ENCODE data around the gene APOBEC3H. TPM values are rescaled to one million over a fixed set of nuclear protein-coding genes. Genes with fewer than 3 reads are reported as not detected.

APOBEC3H gene
- total RNA-seq, 1 experiment from 2014 or later = 2.5 TPM

DNA sequence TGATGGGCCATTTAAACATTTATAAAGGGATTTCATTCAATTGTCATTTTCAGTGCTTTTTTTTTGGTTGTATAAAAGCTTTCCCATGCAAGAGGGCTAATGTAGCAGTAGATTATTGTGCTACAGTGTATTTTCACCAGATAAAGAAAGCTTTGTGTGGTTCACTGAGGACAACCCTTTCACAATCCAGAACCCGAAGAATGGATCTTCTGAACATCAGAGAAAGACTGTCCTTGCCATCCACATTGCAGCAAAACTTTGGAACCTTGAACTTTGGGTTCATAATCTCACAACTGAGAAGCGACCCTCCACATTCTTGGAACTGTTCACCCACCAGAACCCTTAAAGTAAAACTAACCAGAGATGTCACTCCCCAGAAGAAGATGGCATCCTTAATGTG, 9.3 kb downstream of the APOBEC3H start:
- no peak overlapping the region for H2AFZ ChIP-seq
- intact Hi-C loops (cut with micrococcal nuclease; ENCODE audit: unreplicated experiment) = no loop called here
- H3K27me3 ChIP-seq (ENCODE audit: insufficient read depth, low read depth) = no peaks in the 10 kb centered on the region
- H3K4me3 ChIP-seq = no peak overlapping the region
- no peaks in the 10 kb centered on the region for H3K9me2 ChIP-seq (ENCODE audit: insufficient read depth)
- no peak overlapping the region for H3K4me2 ChIP-seq
- H3K9me3 ChIP-seq (ENCODE audit: insufficient read depth, low read depth) = no peaks in the 10 kb centered on the region
- H3K27ac ChIP-seq = no peak overlapping the region
- H3K36me3 ChIP-seq (ENCODE audit: low read depth) = no peaks in the 10 kb centered on the region
- POLR2A ChIA-PET (ENCODE audit: unreplicated experiment) = no interaction called here
- no peak for TF ChIP-seq EZH2 (IDR thresholded peaks at IDR 0.05; ENCODE audit: low read depth)
- TF ChIP-seq, protein P1, sequence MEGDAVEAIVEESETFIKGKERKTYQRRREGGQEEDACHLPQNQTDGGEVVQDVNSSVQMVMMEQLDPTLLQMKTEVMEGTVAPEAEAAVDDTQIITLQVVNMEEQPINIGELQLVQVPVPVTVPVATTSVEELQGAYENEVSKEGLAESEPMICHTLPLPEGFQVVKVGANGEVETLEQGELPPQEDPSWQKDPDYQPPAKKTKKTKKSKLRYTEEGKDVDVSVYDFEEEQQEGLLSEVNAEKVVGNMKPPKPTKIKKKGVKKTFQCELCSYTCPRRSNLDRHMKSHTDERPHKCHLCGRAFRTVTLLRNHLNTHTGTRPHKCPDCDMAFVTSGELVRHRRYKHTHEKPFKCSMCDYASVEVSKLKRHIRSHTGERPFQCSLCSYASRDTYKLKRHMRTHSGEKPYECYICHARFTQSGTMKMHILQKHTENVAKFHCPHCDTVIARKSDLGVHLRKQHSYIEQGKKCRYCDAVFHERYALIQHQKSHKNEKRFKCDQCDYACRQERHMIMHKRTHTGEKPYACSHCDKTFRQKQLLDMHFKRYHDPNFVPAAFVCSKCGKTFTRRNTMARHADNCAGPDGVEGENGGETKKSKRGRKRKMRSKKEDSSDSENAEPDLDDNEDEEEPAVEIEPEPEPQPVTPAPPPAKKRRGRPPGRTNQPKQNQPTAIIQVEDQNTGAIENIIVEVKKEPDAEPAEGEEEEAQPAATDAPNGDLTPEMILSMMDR (conservative IDR thresholded peaks at IDR 0.05) = no peak
- BruUV-seq (replicated peaks) = no TSS peak
- H3K4me1 ChIP-seq (replicated peaks; ENCODE audit: insufficient read depth) = peaks cover 18% of the 10 kb centered on the region
- peaks cover 20% of the 10 kb centered on the region; the same call in 1 of the 2 replicates for H3F3A ChIP-seq (ENCODE audit: insufficient read depth, low read depth)
- no peak for DNase-seq
- CTCF ChIA-PET = interaction anchor here (0.6 kb wide), 1 partner anchor 23 kb away, joined by 7 read pairs; no protein-coding TSS in a partner anchor
- no peaks in the 10 kb centered on the region for H4K20me1 ChIP-seq (ENCODE audit: insufficient read depth)
- no peaks in the 10 kb centered on the region for H3K79me2 ChIP-seq (ENCODE audit: low read depth)

DNA sequence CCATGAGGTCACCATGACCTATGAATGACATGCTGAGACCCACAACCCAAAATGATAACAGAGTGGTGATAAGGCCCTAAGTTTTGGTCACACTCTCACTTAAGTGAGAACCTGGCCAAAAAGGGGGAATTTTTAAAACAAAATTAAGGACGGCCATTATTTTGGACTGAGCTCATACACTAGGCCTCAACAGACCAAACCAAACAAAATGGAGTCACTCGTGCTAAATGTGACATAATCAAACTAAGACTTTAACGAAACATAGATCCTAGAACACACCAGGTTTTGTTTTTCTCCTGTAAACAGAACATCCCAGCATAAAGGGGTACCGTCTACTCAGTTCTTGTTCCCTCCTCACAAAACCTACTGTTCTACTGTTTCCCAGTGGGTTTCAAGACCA, 11.4 kb downstream of the APOBEC3H start:
- Histone ChIP-seq H3F3A (ENCODE audit: insufficient read depth, low read depth) (peaks cover 16% of the 10 kb centered on the region; the same call in 1 of the 2 replicates), H4K20me1 (ENCODE audit: insufficient read depth) (no peaks in the 10 kb centered on the region), H3K27me3 (ENCODE audit: insufficient read depth, low read depth) (no peaks in the 10 kb centered on the region), H3K4me2 (no peak overlapping the region), H3K4me3 (no peak overlapping the region), H3K79me2 (ENCODE audit: low read depth) (no peaks in the 10 kb centered on the region), H3K9me2 (ENCODE audit: insufficient read depth) (no peaks in the 10 kb centered on the region), H3K36me3 (ENCODE audit: low read depth) (no peaks in the 10 kb centered on the region), H2AFZ (no peak overlapping the region), H3K27ac (no peak overlapping the region), H3K9me3 (ENCODE audit: insufficient read depth, low read depth) (no peaks in the 10 kb centered on the region), H3K4me1 (replicated peaks; ENCODE audit: insufficient read depth) (peaks cover 21% of the 10 kb centered on the region)
- ChIA-PET CTCF (no interaction called here), POLR2A (ENCODE audit: unreplicated experiment) (interaction anchor here (0.5 kb wide), 1 partner anchor 228 kb away, joined by 24 read pairs; no protein-coding TSS in a partner anchor)
- TF ChIP-seq, protein P1 (conservative IDR thresholded peaks at IDR 0.05) = no peak
- no peak for TF ChIP-seq EZH2 (IDR thresholded peaks at IDR 0.05; ENCODE audit: low read depth)
- BruUV-seq (replicated peaks) = no TSS peak
- DNase-seq = no peak
- intact Hi-C loops (cut with micrococcal nuclease; ENCODE audit: unreplicated experiment) = no loop called here

DNA sequence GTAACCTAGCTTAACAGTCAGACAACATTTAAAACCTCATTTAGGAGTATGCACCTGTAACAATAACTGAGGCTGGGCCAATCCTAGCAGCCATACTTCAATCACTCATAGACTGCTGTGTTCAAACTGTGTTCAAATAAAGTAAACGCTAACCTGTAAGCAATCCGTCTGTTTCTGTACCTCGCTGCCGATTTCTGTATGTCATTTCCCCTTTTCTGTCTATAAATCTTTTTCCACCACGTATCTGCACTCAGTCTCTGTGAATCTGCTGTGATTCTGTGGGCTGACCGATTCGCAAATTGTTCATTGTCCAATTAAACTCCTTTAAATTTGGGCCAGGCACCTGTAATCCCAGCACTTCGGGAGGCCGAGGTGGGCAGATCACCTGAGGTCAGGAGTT, 12.3 kb downstream of the APOBEC3H start:
- POLR2A ChIA-PET (ENCODE audit: unreplicated experiment) = interaction anchor here (0.5 kb wide), 1 partner anchor 229 kb away, joined by 24 read pairs; no protein-coding TSS in a partner anchor

More for the DNA sequence above, 12.3 kb downstream of the APOBEC3H start:
- H3K27ac ChIP-seq = no peak overlapping the region
- no peak overlapping the region for H3K4me3 ChIP-seq
- H3F3A ChIP-seq (ENCODE audit: insufficient read depth, low read depth) = peaks cover 14% of the 10 kb centered on the region; the same call in 1 of the 2 replicates
- no peaks in the 10 kb centered on the region for H3K27me3 ChIP-seq (ENCODE audit: insufficient read depth, low read depth)
- H3K36me3 ChIP-seq (ENCODE audit: low read depth) = no peaks in the 10 kb centered on the region
- H3K9me2 ChIP-seq (ENCODE audit: insufficient read depth) = no peaks in the 10 kb centered on the region
- no peak overlapping the region for H3K4me2 ChIP-seq
- BruUV-seq (replicated peaks) = no TSS peak
- no peak for TF ChIP-seq EZH2 (IDR thresholded peaks at IDR 0.05; ENCODE audit: low read depth)
- TF ChIP-seq, protein P1 (conservative IDR thresholded peaks at IDR 0.05) = no peak
- no peaks in the 10 kb centered on the region for H3K9me3 ChIP-seq (ENCODE audit: insufficient read depth, low read depth)
- intact Hi-C loops (cut with micrococcal nuclease; ENCODE audit: unreplicated experiment) = no loop called here
- H3K4me1 ChIP-seq (replicated peaks; ENCODE audit: insufficient read depth) = peaks cover 21% of the 10 kb centered on the region
- CTCF ChIA-PET = no interaction called here
- H4K20me1 ChIP-seq (ENCODE audit: insufficient read depth) = no peaks in the 10 kb centered on the region
- no peak overlapping the region for H2AFZ ChIP-seq
- no peaks in the 10 kb centered on the region for H3K79me2 ChIP-seq (ENCODE audit: low read depth)
- DNase-seq = no peak
